ENCODE measurements around the gene DBNDD1.

Gene DBNDD1

GRCh38 chr16:90027611-90028010, 8.4 kb upstream of the DBNDD1 start:
- no peak for DNase-seq (ENCODE audit: low read depth)
- H3K4me3 ChIP-seq (ENCODE audit: low read depth, low read length) = no peak overlapping the region
- TF ChIP-seq CTCF (IDR thresholded peaks at IDR 0.05; ENCODE audit: low read depth, low read length) (no peak), MYC (IDR thresholded peaks at IDR 0.05; ENCODE audit: low read depth, low read length) (no peak), POLR2A (IDR thresholded peaks at IDR 0.05; ENCODE audit: extremely low read depth, insufficient read length) (no peak), MAX (IDR thresholded peaks at IDR 0.05; ENCODE audit: low read depth, low read length) (no peak)

- TF ChIP-seq MAX (IDR thresholded peaks at IDR 0.05; ENCODE audit: low read depth, low read length) (peak; percentile 73), MYC (IDR thresholded peaks at IDR 0.05; ENCODE audit: low read depth, low read length) (peak; percentile 67), CTCF (IDR thresholded peaks at IDR 0.05; ENCODE audit: low read depth, low read length) (peak; percentile 21), POLR2A (IDR thresholded peaks at IDR 0.05; ENCODE audit: extremely low read depth, insufficient read length) (no peak)
- H3K4me3 ChIP-seq (ENCODE audit: low read depth, low read length) = no peak overlapping the region
- DNase-seq (ENCODE audit: low read depth) = peak; percentile 84
Observed at GRCh38 chr16:90026135-90026534, 6.9 kb upstream of the DBNDD1 start.

- DNase-seq (ENCODE audit: low read depth) = no peak
- peak overlapping the region; percentile 79 for H3K4me3 ChIP-seq (ENCODE audit: low read depth, low read length)
- no peak for TF ChIP-seq MAX (IDR thresholded peaks at IDR 0.05; ENCODE audit: low read depth, low read length)
- TF ChIP-seq POLR2A (IDR thresholded peaks at IDR 0.05; ENCODE audit: extremely low read depth, insufficient read length) = no peak
- no peak for TF ChIP-seq MYC (IDR thresholded peaks at IDR 0.05; ENCODE audit: low read depth, low read length)
- TF ChIP-seq CTCF (IDR thresholded peaks at IDR 0.05; ENCODE audit: low read depth, low read length) = no peak
Observed at GRCh38 chr16:90023078-90023447, 3.8 kb upstream of the DBNDD1 start.

GRCh38 chr16:90022209-90023077, 3.2 kb upstream of the DBNDD1 start:
- peak; percentile 90 for TF ChIP-seq MAX (IDR thresholded peaks at IDR 0.05; ENCODE audit: low read depth, low read length)
- TF ChIP-seq CTCF (IDR thresholded peaks at IDR 0.05; ENCODE audit: low read depth, low read length) = no peak
- TF ChIP-seq MYC (IDR thresholded peaks at IDR 0.05; ENCODE audit: low read depth, low read length) = peak; percentile 64; the same call in 1 of the 2 replicates
- peak; percentile 42 for TF ChIP-seq POLR2A (IDR thresholded peaks at IDR 0.05; ENCODE audit: extremely low read depth, insufficient read length)
- peak; percentile 96 for DNase-seq (ENCODE audit: low read depth)

GRCh38 chr16:90020838-90021382, 1.7 kb upstream of the DBNDD1 start:
- H3K4me3 ChIP-seq (ENCODE audit: low read depth, low read length) = no peak overlapping the region
- DNase-seq (ENCODE audit: low read depth) = peak; percentile 83
- peak; percentile 37; the same call in 1 of the 2 replicates for TF ChIP-seq MAX (IDR thresholded peaks at IDR 0.05; ENCODE audit: low read depth, low read length)
- no peak for TF ChIP-seq CTCF (IDR thresholded peaks at IDR 0.05; ENCODE audit: low read depth, low read length)
- TF ChIP-seq MYC (IDR thresholded peaks at IDR 0.05; ENCODE audit: low read depth, low read length) = peak; percentile 34; the same call in 1 of the 2 replicates

More at GRCh38 chr16:90022209-90023077, 3.2 kb upstream of the DBNDD1 start:
- peak overlapping the region; percentile 79 for H3K4me3 ChIP-seq (ENCODE audit: low read depth, low read length)

All from NB4 (cell line).